Measurements from ENCODE around the gene CPT1A. TPM values are rescaled to one million over a fixed set of nuclear protein-coding genes. Genes with fewer than 3 reads are reported as not detected.

The CPT1A gene
- total RNA-seq, 2 donors from 2014 or later = 33.3 to 55.2 TPM

GRCh38 chr11:68852628-68853027, 10.9 kb upstream of the CPT1A start:
- 85% methylated on average over 8 of the region's 8 CpGs for WGBS
- Histone ChIP-seq H3K9me3 (no peaks in the 10 kb centered on the region), H3K36me3 (no peaks in the 10 kb centered on the region), H3K4me3 (no peak overlapping the region), H3K27ac (no peak overlapping the region), H3K27me3 (replicated peaks; ENCODE audit: insufficient read depth) (no peaks in the 10 kb centered on the region), H3K4me1 (replicated peaks) (no peaks in the 10 kb centered on the region)
- TF ChIP-seq CTCF (IDR thresholded peaks at IDR 0.05) = no peak
- TF ChIP-seq POLR2AphosphoS5 (IDR thresholded peaks at IDR 0.05) = no peak
- no peak for TF ChIP-seq POLR2A (IDR thresholded peaks at IDR 0.05)
- intact Hi-C loops (cut with DNase I) = no loop called here
- DNase-seq (ENCODE audit: low spot score) = no peak

GRCh38 chr11:68848429-68848828, 6.7 kb upstream of the CPT1A start:
- Histone ChIP-seq H3K4me3 (no peak overlapping the region), H3K27me3 (replicated peaks; ENCODE audit: insufficient read depth) (no peaks in the 10 kb centered on the region), H3K27ac (no peak overlapping the region), H3K4me1 (replicated peaks) (no peaks in the 10 kb centered on the region), H3K9me3 (no peaks in the 10 kb centered on the region), H3K36me3 (no peaks in the 10 kb centered on the region)
- TF ChIP-seq POLR2AphosphoS5 (IDR thresholded peaks at IDR 0.05) (no peak), CTCF (IDR thresholded peaks at IDR 0.05) (no peak), POLR2A (IDR thresholded peaks at IDR 0.05) (no peak)
- no peak for DNase-seq (ENCODE audit: low spot score)
- WGBS = 84% methylated on average over 15 of the region's 15 CpGs
- intact Hi-C loops (cut with DNase I) = no loop called here

GRCh38 chr11:68847395-68847794, 5.7 kb upstream of the CPT1A start:
- no peaks in the 10 kb centered on the region for H3K4me1 ChIP-seq (replicated peaks)
- no peak overlapping the region for H3K4me3 ChIP-seq
- intact Hi-C loops (cut with DNase I) = no loop called here
- no peaks in the 10 kb centered on the region for H3K36me3 ChIP-seq
- WGBS = 49% methylated on average over 4 of the region's 4 CpGs
- no peak for DNase-seq (ENCODE audit: low spot score)
- TF ChIP-seq POLR2AphosphoS5 (IDR thresholded peaks at IDR 0.05) = no peak
- TF ChIP-seq CTCF (IDR thresholded peaks at IDR 0.05) = no peak
- H3K27me3 ChIP-seq (replicated peaks; ENCODE audit: insufficient read depth) = no peaks in the 10 kb centered on the region
- no peak overlapping the region for H3K27ac ChIP-seq
- H3K9me3 ChIP-seq = no peaks in the 10 kb centered on the region

GRCh38 chr11:68845351-68846002, 3.8 kb upstream of the CPT1A start:
- H3K27ac ChIP-seq = no peak overlapping the region
- no peaks in the 10 kb centered on the region for H3K36me3 ChIP-seq
- no peaks in the 10 kb centered on the region for H3K9me3 ChIP-seq
- no peaks in the 10 kb centered on the region for H3K27me3 ChIP-seq (replicated peaks; ENCODE audit: insufficient read depth)
- 76% methylated on average over 18 of the region's 18 CpGs for WGBS
- no peak for DNase-seq (ENCODE audit: low spot score)
- no peak overlapping the region for H3K4me3 ChIP-seq
- no peaks in the 10 kb centered on the region for H3K4me1 ChIP-seq (replicated peaks)
- intact Hi-C loops (cut with DNase I) = no loop called here
- TF ChIP-seq POLR2AphosphoS5 (IDR thresholded peaks at IDR 0.05) (no peak), CTCF (IDR thresholded peaks at IDR 0.05) (no peak), POLR2A (IDR thresholded peaks at IDR 0.05) (no peak)

GRCh38 chr11:68844801-68845200, 3.1 kb upstream of the CPT1A start:
- Histone ChIP-seq H3K9me3 (no peaks in the 10 kb centered on the region), H3K27ac (no peak overlapping the region), H3K4me3 (no peak overlapping the region), H3K27me3 (replicated peaks; ENCODE audit: insufficient read depth) (no peaks in the 10 kb centered on the region), H3K4me1 (replicated peaks) (no peaks in the 10 kb centered on the region), H3K36me3 (no peaks in the 10 kb centered on the region)
- intact Hi-C loops (cut with DNase I) = no loop called here
- WGBS = 80% methylated on average over 6 of the region's 6 CpGs
- no peak for TF ChIP-seq CTCF (IDR thresholded peaks at IDR 0.05)
- no peak for TF ChIP-seq POLR2A (IDR thresholded peaks at IDR 0.05)
- DNase-seq (ENCODE audit: low spot score) = no peak

All from prostate gland (tissue), 2 donors.